Chondrocyte (in vitro differentiated cells): ENCODE data around the gene SS18L1. TPM values are rescaled to one million over a fixed set of nuclear protein-coding genes. Genes with fewer than 3 reads are reported as not detected.

Source experiments
- DNase-seq: peaks from one replicate; pipeline ENCODE4 v3.0.0; 2021; ENCODE audit warnings: mixed read lengths, low spot score
- H3K27ac Mint-ChIP-seq: one replicate; pipeline ENCODE4 v1.8.0; 2021; ENCODE audit warnings: mild to moderate bottlenecking, moderate library complexity, mixed read lengths; ENCODE audit not compliant: unreplicated experiment
- H3K27me3 Mint-ChIP-seq: 2 replicates; pipeline ENCODE4 v1.8.0; 2021; ENCODE audit warnings: low read depth, mixed read lengths
- H3K36me3 Mint-ChIP-seq: 2 replicates; pipeline ENCODE4 v1.8.0; 2021; ENCODE audit warnings: low read depth, mixed read lengths
- H3K4me1 Mint-ChIP-seq: 2 replicates; pipeline ENCODE4 v1.8.0; 2021; ENCODE audit warnings: low read depth, mild to moderate bottlenecking, mixed read lengths
- H3K4me3 Mint-ChIP-seq: one replicate; pipeline ENCODE4 v1.8.0; 2021; ENCODE audit warnings: mild to moderate bottlenecking, moderate library complexity, mixed read lengths; ENCODE audit not compliant: unreplicated experiment
- H3K9me3 Mint-ChIP-seq: 2 replicates; pipeline ENCODE4 v1.8.0; 2021; ENCODE audit warnings: low read depth, mixed read lengths
- CTCF ChIP-seq: fragments of 200-600 bp; sonication (generic); IDR thresholded peaks from 2 replicates; pipeline ENCODE4 v1.5.0; 2021; ENCODE audit warnings: antibody characterized with exemption, mild to moderate bottlenecking, moderate library complexity
- total RNA-seq: library from RNA; stranded (reverse); gene quantifications from 3 replicates; pipeline ENCODE4 v1.2.1, GENCODE V29; 2021

SS18L1 gene
- total RNA-seq, 1 donor from 2014 or later, result 13.4 TPM

GRCh38 chr20:62231292-62231691 lies 87.7 kb downstream of the SS18L1 start:
- Mint-ChIP-seq H3K4me3 (no peak overlapping the region), H3K27me3 (peaks cover 7% of the 10 kb centered on the region), H3K4me1 (no peaks in the 10 kb centered on the region), H3K36me3 (no peaks in the 10 kb centered on the region), H3K27ac (no peak overlapping the region), H3K9me3 (no peaks in the 10 kb centered on the region)
- no peak for TF ChIP-seq CTCF
- no peak for DNase-seq

Other genes with a start within 250 kb of the SS18L1 start
- gene TAF4, start 77.9 kb upstream of the SS18L1 start, total RNA-seq, result 11.5 to 16.3 TPM (median 14.8 TPM) in 3 replicates
- 37.3 to 51.9 TPM (median 48.6 TPM) in 3 replicates for gene LSM14B, start 21.3 kb upstream of the SS18L1 start, total RNA-seq
- 218 to 238 TPM (median 226 TPM) in 3 replicates for gene PSMA7, start 375 bp upstream of the SS18L1 start, total RNA-seq
- gene MTG2, start 39.3 kb downstream of the SS18L1 start, total RNA-seq, result 22.3 to 28.3 TPM (median 22.6 TPM) in 3 replicates
- not detected in 3 replicates for gene HRH3, start 76.5 kb downstream of the SS18L1 start, total RNA-seq
- gene OSBPL2, start 94.8 kb downstream of the SS18L1 start, total RNA-seq, result 44.4 to 49.0 TPM (median 48.3 TPM) in 3 replicates
- 83.0 to 94.7 TPM (median 87.2 TPM) in 3 replicates for gene ADRM1, start 159.2 kb downstream of the SS18L1 start, total RNA-seq
- gene LAMA5, start 223.5 kb downstream of the SS18L1 start, total RNA-seq, result 156 to 368 TPM (median 355 TPM) in 3 replicates
- gene RPS21, start 243.3 kb downstream of the SS18L1 start, total RNA-seq, result 830 to 911 TPM (median 873 TPM) in 3 replicates